ENCODE results near the gene DFFB.

DFFB gene

DNA sequence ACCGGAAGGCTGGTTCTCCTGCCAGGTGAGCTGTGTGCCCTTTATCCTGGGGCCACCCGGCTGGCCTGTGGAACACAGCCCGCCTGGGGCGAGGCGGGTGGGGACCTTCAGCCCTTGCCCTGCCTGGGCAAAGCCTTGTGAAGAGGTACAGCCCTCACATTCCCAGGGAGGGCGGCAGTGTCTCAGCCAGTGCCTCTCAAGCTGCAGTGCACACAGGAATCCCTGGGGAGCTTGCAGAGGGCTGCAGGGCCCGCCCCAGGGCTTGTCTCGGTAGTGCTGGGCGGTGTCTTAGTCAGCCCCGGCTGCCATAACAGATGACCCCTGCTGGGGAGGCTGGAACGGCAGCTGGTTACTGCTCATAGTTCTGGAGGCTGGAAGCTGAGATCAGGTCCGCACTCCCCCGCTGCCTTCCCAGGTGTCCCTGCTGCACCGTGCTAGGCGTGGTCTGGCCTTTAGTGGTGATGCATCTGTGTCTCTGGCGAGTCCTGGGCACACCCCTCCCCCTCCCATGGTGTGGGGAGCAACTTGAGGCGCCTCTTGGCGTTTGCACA is 12.6 kb downstream of the DFFB start:
- no peak for DNase-seq (ENCODE audit: low read depth)
- TF ChIP-seq, protein P1, sequence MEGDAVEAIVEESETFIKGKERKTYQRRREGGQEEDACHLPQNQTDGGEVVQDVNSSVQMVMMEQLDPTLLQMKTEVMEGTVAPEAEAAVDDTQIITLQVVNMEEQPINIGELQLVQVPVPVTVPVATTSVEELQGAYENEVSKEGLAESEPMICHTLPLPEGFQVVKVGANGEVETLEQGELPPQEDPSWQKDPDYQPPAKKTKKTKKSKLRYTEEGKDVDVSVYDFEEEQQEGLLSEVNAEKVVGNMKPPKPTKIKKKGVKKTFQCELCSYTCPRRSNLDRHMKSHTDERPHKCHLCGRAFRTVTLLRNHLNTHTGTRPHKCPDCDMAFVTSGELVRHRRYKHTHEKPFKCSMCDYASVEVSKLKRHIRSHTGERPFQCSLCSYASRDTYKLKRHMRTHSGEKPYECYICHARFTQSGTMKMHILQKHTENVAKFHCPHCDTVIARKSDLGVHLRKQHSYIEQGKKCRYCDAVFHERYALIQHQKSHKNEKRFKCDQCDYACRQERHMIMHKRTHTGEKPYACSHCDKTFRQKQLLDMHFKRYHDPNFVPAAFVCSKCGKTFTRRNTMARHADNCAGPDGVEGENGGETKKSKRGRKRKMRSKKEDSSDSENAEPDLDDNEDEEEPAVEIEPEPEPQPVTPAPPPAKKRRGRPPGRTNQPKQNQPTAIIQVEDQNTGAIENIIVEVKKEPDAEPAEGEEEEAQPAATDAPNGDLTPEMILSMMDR (conservative IDR thresholded peaks at IDR 0.05; ENCODE audit: low read depth, low read length), result no peak

DNA sequence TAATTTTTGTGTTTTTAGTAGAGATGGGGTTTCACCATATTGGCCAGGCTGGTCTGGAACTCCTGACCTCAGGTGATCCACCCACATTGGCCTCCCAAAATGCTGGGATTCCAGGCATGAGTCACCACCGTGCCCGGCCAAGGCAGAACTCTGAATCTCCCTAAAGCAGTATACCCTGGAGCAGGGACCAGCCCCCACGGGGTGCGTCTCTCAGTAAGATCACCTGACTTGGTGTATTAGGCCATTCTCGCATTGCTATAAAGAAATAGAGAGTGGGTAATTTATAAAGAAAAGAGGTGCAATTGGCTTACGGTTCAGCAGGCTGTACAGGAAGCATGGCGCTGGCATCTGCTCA is 14.2 kb downstream of the DFFB start:
- TF ChIP-seq, protein P1 (conservative IDR thresholded peaks at IDR 0.05; ENCODE audit: low read depth, low read length), result no peak
- H3K4me3 ChIP-seq (ENCODE audit: low read length), result no peak overlapping the region
- no peak for DNase-seq (ENCODE audit: low read depth)

More for the DNA sequence above, 12.6 kb downstream of the DFFB start:
- H3K4me3 ChIP-seq (ENCODE audit: low read length), result no peak overlapping the region

DNA sequence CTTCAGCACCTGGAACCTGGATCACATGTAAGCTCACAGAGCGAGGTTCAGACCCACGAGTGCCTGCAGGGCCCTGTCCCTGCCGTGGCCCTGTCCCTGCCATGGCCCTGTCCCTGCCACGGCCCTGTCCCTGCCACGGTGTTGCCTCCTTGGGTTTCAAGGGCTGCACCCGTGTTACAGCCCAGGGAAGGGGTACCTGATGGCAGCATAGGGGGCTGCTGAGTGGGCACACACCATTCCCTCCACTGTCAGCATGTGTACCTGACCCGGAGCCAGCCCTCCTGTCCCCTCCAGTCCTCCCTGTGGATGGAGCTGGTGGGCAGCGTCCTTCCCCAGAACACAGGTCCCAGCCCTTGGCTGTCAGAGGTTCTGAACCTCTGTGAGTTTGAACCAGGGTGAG is 15.3 kb downstream of the DFFB start:
- TF ChIP-seq, protein P1 (conservative IDR thresholded peaks at IDR 0.05; ENCODE audit: low read depth, low read length), result no peak
- no peak overlapping the region for H3K4me3 ChIP-seq (ENCODE audit: low read length)
- DNase-seq (ENCODE audit: low read depth), result no peak

DNA sequence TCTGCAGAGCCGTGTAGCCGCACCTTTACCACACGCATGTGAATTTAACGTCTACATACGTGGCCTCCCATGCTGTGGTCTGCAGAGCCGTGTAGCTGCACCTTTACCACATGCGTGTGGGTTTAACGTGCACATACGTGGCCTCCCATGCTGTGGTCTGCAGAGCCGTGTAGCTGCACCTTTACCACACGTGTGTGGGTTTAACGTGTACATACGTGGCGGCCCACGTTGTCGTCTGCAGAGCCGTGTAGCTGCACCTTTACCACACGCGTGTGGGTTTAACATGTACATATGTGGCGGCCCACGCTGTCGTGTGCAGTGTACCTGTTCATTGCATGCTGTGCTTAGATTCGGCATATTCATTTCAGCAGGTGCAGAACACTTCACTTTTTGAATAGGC is 17.5 kb downstream of the DFFB start:
- TF ChIP-seq, protein P1 (conservative IDR thresholded peaks at IDR 0.05; ENCODE audit: low read depth, low read length), result no peak

DNA sequence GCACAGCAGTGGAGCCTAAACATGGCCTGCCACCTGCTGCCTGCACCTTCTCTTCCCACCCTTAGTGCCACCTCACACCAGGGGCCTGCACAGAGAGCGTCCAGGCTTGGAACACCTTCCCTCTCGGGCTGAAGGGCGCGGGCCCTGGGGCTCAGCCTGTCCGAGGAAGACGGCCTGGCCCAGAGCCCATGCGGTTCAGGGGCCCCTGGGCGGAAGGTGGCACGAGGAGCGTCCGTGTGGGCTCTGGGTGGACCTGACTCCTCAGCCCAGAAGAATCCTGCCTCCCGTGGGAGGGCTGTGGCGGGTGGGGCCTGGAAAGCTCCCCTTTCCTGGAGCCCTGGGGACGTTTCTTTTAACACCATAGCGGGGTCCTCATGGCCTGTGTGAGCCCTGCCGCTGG is 19.4 kb downstream of the DFFB start:
- TF ChIP-seq, protein P1 (conservative IDR thresholded peaks at IDR 0.05; ENCODE audit: low read depth, low read length), result no peak
- no peak for DNase-seq (ENCODE audit: low read depth)
- no peak overlapping the region for H3K4me3 ChIP-seq (ENCODE audit: low read length)

More for the DNA sequence above, 17.5 kb downstream of the DFFB start:
- H3K4me3 ChIP-seq (ENCODE audit: low read length), result no peak overlapping the region
- no peak for DNase-seq (ENCODE audit: low read depth)

DNA sequence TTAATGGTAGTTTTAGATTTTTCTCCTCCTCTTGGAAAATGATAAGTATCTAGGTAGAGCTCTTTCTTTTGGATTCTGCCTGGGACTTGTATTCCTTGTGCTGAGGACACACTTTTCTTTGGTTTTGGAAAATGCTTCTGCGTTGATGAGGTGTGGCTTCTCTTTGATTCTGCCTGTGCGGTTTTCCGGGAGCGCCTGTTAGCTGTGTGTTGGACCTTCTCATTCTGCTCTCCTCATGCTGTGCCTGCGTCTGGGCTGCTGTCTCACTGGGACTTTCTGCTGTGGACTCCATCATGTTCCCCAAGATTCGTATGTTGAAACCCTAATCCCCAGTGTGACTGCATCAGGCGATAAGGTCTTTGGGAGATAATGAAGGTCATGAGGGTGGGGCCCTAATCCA is 21.8 kb downstream of the DFFB start:
- no peak overlapping the region for H3K4me3 ChIP-seq (ENCODE audit: low read length)
- no peak for DNase-seq (ENCODE audit: low read depth)
- TF ChIP-seq, protein P1 (conservative IDR thresholded peaks at IDR 0.05; ENCODE audit: low read depth, low read length), result no peak

DNA sequence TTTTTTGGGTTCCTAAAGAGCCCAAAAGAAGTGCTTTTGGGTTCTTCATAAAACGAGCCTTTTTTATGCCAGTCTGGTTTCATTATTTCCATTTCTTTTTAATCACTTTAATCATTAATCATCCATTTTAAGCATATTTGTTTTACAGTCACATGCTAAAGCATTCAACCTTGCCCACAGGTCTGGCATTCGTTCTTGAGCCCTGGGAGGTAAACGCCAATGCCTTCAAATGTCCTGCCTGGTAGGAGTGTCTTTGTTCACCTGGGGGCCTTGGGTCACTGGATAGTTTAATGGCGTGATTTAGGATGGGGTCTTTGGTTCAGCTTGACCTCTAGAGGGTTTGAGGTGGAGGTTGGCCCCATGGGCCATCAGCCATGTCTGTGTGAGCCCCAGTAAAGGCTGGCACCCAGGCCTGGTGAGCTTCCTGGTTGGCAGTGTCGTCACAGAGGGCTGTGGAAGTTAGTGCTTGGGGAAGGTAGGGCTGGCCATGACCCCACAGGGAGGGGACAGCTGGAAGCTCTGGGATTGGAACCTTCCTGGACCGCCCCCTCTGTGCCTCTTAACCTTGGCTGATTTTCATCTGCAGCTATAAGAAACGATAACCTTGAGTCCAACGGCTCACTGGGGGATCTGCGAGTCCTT is 22.6 kb downstream of the DFFB start:
- no peak for DNase-seq (ENCODE audit: low read depth)
- H3K4me3 ChIP-seq (ENCODE audit: low read length), result no peak overlapping the region
- TF ChIP-seq, protein P1 (conservative IDR thresholded peaks at IDR 0.05; ENCODE audit: low read depth, low read length), result no peak

Measured in retinal pigment epithelial cell (primary cell).